K562 (cell line): Measurements from ENCODE around the gene SBNO1. TPM values are rescaled to one million over a fixed set of nuclear protein-coding genes. Genes with fewer than 3 reads are reported as not detected.

Source experiments
- ATAC-seq: fragments of 200-7000 bp; cut with Tn5 transposase; 3 replicates; pipeline ENCODE4 v1.9.1; 2020; ENCODE audit warnings: moderate library complexity
- BruUV-seq: library from RNA; stranded (reverse); fragments of 400-500 nt; replicated peaks from 2 replicates; lab custom pipeline; 2021; lab: Mats Ljungman, UMichigan
- CTCF ChIA-PET: fragments of 300-600 bp; formaldehyde crosslinking; extraction: SDS; loops from one replicate; lab custom pipeline; 2021; ENCODE audit warnings: low intra/inter-chr PET ratio; lab: Yijun Ruan, JAX
- POLR2A ChIA-PET: fragments of 300-600, 350-650 bp; sonication (Branson Sonifier 250); formaldehyde crosslinking; extraction: SDS; loops from one replicate; lab custom pipeline; 2021; ENCODE audit warnings: antibody characterized with exemption, inconsistent platforms; lab: Yijun Ruan, JAX
- DNase-seq, 4 experiments: peaks; one replicate each; pipeline versions ENCODE4 v3.0.0 to v3.0.0-alpha.2; 2011 to 2018; ENCODE audit warnings: low spot score in 3 of 4, mixed read lengths in 3 of 4; ENCODE audit errors: extremely low read depth in 1 of 4
- FAIRE-seq: peaks from 2 replicates; lab custom pipeline; 2011; peaks lifted over from hg19 to GRCh38; lab: Jason Lieb, UNC
- H2AFZ ChIP-seq: 2 replicates; pipeline ENCODE4 v1.6.0; 2011; ENCODE audit warnings: low read depth, low read length, control low read depth, inconsistent platforms
- H3K27ac ChIP-seq: fragments of 200-600 bp; 3 replicates; pipeline ENCODE4 v1.8.0; 2011; ENCODE audit warnings: low read depth, mild to moderate bottlenecking, control low read depth, inconsistent platforms, low read length, moderate library complexity, mixed read lengths; ENCODE audit errors: extremely low read depth
- H3K27me3 ChIP-seq, 2 experiments: fragments of 300-600 bp in 1 of 2; 2 replicates in 1 of 2; 3 replicates in 1 of 2; pipeline versions ENCODE4 v1.6.0 to v1.8.0; 2011; ENCODE audit warnings: inconsistent platforms in 2 of 2, low read length in 2 of 2, mild to moderate bottlenecking in 1 of 2, mixed read lengths in 1 of 2, moderate library complexity in 1 of 2; ENCODE audit not compliant: control insufficient read depth in 2 of 2, insufficient read depth in 2 of 2
- H3K36me3 ChIP-seq: fragments of 300-600 bp; 3 replicates; pipeline ENCODE4 v1.8.0; 2011; ENCODE audit warnings: mild to moderate bottlenecking, low read length, inconsistent platforms; ENCODE audit not compliant: control insufficient read depth, insufficient read depth
- H3K4me1 ChIP-seq, 2 experiments: fragments of 200-600 bp in 1 of 2; replicated peaks in 1 of 2; 2 replicates in 1 of 2; 3 replicates in 1 of 2; pipeline versions ENCODE4 v1.5.1 to v1.8.0; 2011; ENCODE audit warnings: inconsistent platforms in 2 of 2, low read length in 2 of 2, mild to moderate bottlenecking in 1 of 2, mixed read lengths in 1 of 2, moderate library complexity in 1 of 2; ENCODE audit not compliant: control insufficient read depth in 2 of 2, insufficient read depth in 2 of 2
- H3K4me2 ChIP-seq: 2 replicates; pipeline ENCODE4 v1.6.1; 2011; ENCODE audit warnings: low read length, control low read depth, inconsistent platforms, mixed read lengths; ENCODE audit not compliant: insufficient read depth
- H3K4me3 ChIP-seq: fragments of 200-600 bp; sonication (generic), shearing (Covaris generic); 2 replicates; pipeline ENCODE4 v1.5.1; 2016; ENCODE audit warnings: control low read depth, inconsistent platforms
- H3K79me2 ChIP-seq: fragments of 200-600 bp; 3 replicates; pipeline ENCODE4 v1.8.0; 2011; ENCODE audit warnings: low read length, inconsistent platforms; ENCODE audit not compliant: control insufficient read depth, insufficient read depth
- H3K9ac ChIP-seq, 2 experiments: 2 replicates each; pipeline versions ENCODE4 v1.6.0 to v1.6.1; 2011; ENCODE audit warnings: low read depth in 2 of 2, low read length in 2 of 2, control low read depth in 1 of 2, inconsistent platforms in 1 of 2, mild to moderate bottlenecking in 1 of 2, mixed read lengths in 1 of 2; ENCODE audit not compliant: insufficient read depth in 1 of 2
- H3K9me1 ChIP-seq: one replicate; pipeline ENCODE4 v1.6.0; 2011; ENCODE audit warnings: inconsistent platforms, mild to moderate bottlenecking, low read length, moderate library complexity; ENCODE audit not compliant: control insufficient read depth, insufficient read depth
- H3K9me3 ChIP-seq: replicated peaks from 2 replicates; pipeline ENCODE4 v1.5.1; 2011; ENCODE audit warnings: low read depth, low read length, inconsistent platforms; ENCODE audit not compliant: control insufficient read depth, insufficient read depth
- H4K20me1 ChIP-seq: replicated peaks from 2 replicates; pipeline ENCODE4 v1.6.1; 2011; ENCODE audit warnings: low read length, inconsistent platforms, mixed read lengths; ENCODE audit not compliant: control insufficient read depth, insufficient read depth
- L3MBTL2 ChIP-seq: fragments of 450-650 bp; IDR thresholded peaks from 2 replicates; pipeline ENCODE4 v1.6.1; 2016; ENCODE audit warnings: mild to moderate bottlenecking, moderate library complexity
- TCF3 ChIP-seq: sonication (generic); formaldehyde crosslinking; IDR thresholded peaks from 2 replicates; pipeline ENCODE4 v1.4.0; 2020; ENCODE audit warnings: mild to moderate bottlenecking, missing genetic modification reagents
- ZMIZ1 ChIP-seq, 2 experiments: fragments of 150-350 bp in 1 of 2; IDR thresholded peaks; 2 replicates each; pipeline ENCODE4 v1.6.1; 2012 to 2016; ENCODE audit warnings: low read depth in 2 of 2, low read length in 2 of 2, mild to moderate bottlenecking in 1 of 2, moderate library complexity in 1 of 2
- WGBS: fragments of 100-300 bp; shearing (Covaris generic); methylation state at CpG from one replicate; pipeline ENCODE4 v1.1.6; 2016; ENCODE audit warnings: low coverage, mixed read lengths; ENCODE audit not compliant: insufficient coverage; ENCODE audit errors: missing lambda C conversion rate; 5-methylcytosine and 5-hydroxymethylcytosine counted together
- in situ Hi-C: fragments of 300-500 bp; cut with MboI; formaldehyde crosslinking; loops from 4 replicates; pipeline ENCODE4 v1.15.0; 2018; ENCODE audit warnings: inconsistent platforms, mixed read lengths
- intact Hi-C: fragments of 100-400 bp; cut with micrococcal nuclease; formaldehyde crosslinking; loops from 2 replicates; pipeline ENCODE4 v1.14.2; 2022
- polyA plus RNA-seq, 8 experiments: library from polyadenylated mRNA; depleted of rRNA in 4 of 8; stranded (reverse) in 5 of 8; unstranded in 3 of 8; fragments of >200 nt; fragmentation: Nextera tagmentation in 2 of 8; fragmentation: Illumina TruSeq in 1 of 8; extraction: Ambion mirVana in 2 of 8; extraction: Trizol in 1 of 8; gene quantifications; 2 replicates each; pipeline versions ENCODE4 v1.2.1 to v1.2.3, GENCODE V29; 2011 to 2014; ENCODE audit warnings: inconsistent platforms in 1 of 8, missing spikeins in 1 of 8
- total RNA-seq, 7 experiments: library from RNA; depleted of rRNA in 6 of 7; stranded (reverse); fragments of >200 nt in 6 of 7; fragmentation: Illumina TruSeq in 2 of 7; extraction: Trizol in 2 of 7; gene quantifications; 2 replicates each; pipeline versions ENCODE4 v1.2.1 to v1.2.3, GENCODE V29; 2011 to 2021; ENCODE audit warnings: low replicate concordance in 1 of 7
- TF ChIP-seq, protein P1 (sequence below): sonication (generic); formaldehyde crosslinking; IDR thresholded peaks from 2 replicates; pipeline ENCODE4 v1.8.0; 2022; ENCODE audit warnings: missing genetic modification reagents, mild to moderate bottlenecking, moderate library complexity, borderline replicate concordance
- TF ChIP-seq, protein P2 (sequence below): fragments of 250-450 bp; sonication (Bioruptor Pico); IDR thresholded peaks from 2 replicates; pipeline ENCODE4 v1.4.0; 2020; ENCODE audit warnings: mild to moderate bottlenecking, moderate library complexity

SBNO1 gene
- total and polyA plus RNA-seq, 9 of the 15 experiments (the other 6 are each of a cell fraction or from before 2014, with no cell fraction given): 14.9 to 77.1 (median 35.9) TPM

DNA sequence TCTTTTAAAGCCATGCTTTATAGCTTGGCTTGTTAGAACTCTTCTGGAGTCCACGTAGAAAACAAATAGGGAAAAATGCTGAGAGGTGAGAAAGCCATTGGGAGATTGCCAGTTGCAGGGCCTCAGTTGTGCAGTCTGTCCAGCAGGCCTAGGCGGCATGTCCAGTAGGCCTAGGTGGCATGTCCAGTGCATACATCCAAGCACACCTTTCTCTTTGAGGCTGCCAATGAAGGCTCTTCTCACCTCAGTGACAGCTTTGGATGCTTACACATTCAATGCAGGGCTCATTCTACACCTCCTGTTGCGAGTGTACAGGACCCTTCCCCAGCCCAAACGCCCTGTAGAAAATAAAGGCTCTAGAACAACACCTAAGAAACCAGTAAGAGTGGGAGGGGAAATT, 106.1 kb downstream of the SBNO1 start:
- H3K4me2 ChIP-seq: no peak overlapping the region
- no peak overlapping the region for H3K27ac ChIP-seq
- ChIA-PET CTCF (no interaction called here), POLR2A (interaction anchor here (0.7 to 1.3 kb wide), 5 partner anchors 9 to 397 kb away, joined by 3 to 4 read pairs (median 3); no protein-coding TSS in a partner anchor)
- peaks cover 7% of the 10 kb centered on the region; the same call in 2 of the 3 replicates for H3K79me2 ChIP-seq
- intact Hi-C loops (no loop called here), in situ Hi-C loops (no loop called here)
- DNase-seq: no peak
- no peaks in the 10 kb centered on the region for H3K27me3 ChIP-seq
- ATAC-seq: peak; percentile 57
- 45% methylated on average over 4 of the region's 4 CpGs for WGBS
- no peak overlapping the region for H3K4me3 ChIP-seq
- H3K9me3 ChIP-seq: no peaks in the 10 kb centered on the region
- TF ChIP-seq, protein P1, sequence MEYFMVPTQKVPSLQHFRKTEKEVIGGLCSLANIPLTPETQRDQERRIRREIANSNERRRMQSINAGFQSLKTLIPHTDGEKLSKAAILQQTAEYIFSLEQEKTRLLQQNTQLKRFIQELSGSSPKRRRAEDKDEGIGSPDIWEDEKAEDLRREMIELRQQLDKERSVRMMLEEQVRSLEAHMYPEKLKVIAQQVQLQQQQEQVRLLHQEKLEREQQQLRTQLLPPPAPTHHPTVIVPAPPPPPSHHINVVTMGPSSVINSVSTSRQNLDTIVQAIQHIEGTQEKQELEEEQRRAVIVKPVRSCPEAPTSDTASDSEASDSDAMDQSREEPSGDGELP: no peak
- TF ChIP-seq L3MBTL2: 0 out of 2 replicates have a peak, but pooled peaks have one; percentile 19
- TF ChIP-seq TCF3 (CRISPR knock-in tag): 0 out of 2 replicates have a peak, but pooled peaks have one; percentile 19
- TF ChIP-seq, protein P2, sequence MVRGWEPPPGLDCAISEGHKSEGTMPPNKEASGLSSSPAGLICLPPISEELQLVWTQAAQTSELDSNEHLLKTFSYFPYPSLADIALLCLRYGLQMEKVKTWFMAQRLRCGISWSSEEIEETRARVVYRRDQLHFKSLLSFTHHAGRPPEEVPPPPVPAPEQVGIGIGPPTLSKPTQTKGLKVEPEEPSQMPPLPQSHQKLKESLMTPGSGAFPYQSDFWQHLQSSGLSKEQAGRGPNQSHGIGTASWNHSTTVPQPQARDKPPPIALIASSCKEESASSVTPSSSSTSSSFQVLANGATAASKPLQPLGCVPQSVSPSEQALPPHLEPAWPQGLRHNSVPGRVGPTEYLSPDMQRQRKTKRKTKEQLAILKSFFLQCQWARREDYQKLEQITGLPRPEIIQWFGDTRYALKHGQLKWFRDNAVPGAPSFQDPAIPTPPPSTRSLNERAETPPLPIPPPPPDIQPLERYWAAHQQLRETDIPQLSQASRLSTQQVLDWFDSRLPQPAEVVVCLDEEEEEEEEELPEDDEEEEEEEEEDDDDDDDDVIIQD (CRISPR knock-in tag): no peak
- TF ChIP-seq ZMIZ1 (IDR thresholded peaks at IDR 0.05; ENCODE audit: low read depth in 2 of 2, low read length in 2 of 2): no peak
- 0 out of 4 replicates have a peak overlapping the region, but pooled peaks of 1 of the 2 experiments have one; percentile 29 for H3K9ac ChIP-seq
- BruUV-seq: no TSS peak
- H3K4me1 ChIP-seq: peaks cover 0 to 5% of the 10 kb centered on the region in 2 experiments; a peak in 3 of 5 replicates
- H2AFZ ChIP-seq: no peak overlapping the region
- no peak for FAIRE-seq
- H4K20me1 ChIP-seq: peaks cover under 1% of the 10 kb centered on the region; the same call in 1 of the 2 replicates
- peaks cover 85% of the 10 kb centered on the region for H3K36me3 ChIP-seq
- no peaks in the 10 kb centered on the region for H3K9me1 ChIP-seq
